HepG2 (cell line): ENCODE results near the gene TBX19. TPM values are rescaled to one million over a fixed set of nuclear protein-coding genes. Genes with fewer than 3 reads are reported as not detected.
A peak's percentile ranks its signal among the peaks of the same experiment; 100 is the strongest.
"Not testable (repeated sequence)": the region's sequence is repeated elsewhere in the genome, so short reads cannot be mapped to it uniquely, and the experiment has no call there.

Source experiments
- ELF4 ChIP-seq: sonication (generic); formaldehyde crosslinking; IDR thresholded peaks from 2 replicates; pipeline ENCODE4 v1.5.0; 2020; ENCODE audit warnings: missing genetic modification reagents, mild to moderate bottlenecking, moderate library complexity, borderline replicate concordance
- HNF4A ChIP-seq: sonication (generic); formaldehyde crosslinking; IDR thresholded peaks from 2 replicates; pipeline ENCODE4 v1.4.0; 2020; ENCODE audit warnings: missing genetic modification reagents
- KMT2B ChIP-seq: IDR thresholded peaks from 2 replicates; pipeline ENCODE4 v1.6.1; 2016; ENCODE audit warnings: missing genetic modification reagents, missing compliant biosample characterization
- MYC ChIP-seq: sonication (generic); formaldehyde crosslinking; IDR thresholded peaks from 2 replicates; pipeline ENCODE4 v1.9.0; 2021; ENCODE audit warnings: missing genetic modification reagents, borderline replicate concordance
- NFAT5 ChIP-seq: sonication (generic); formaldehyde crosslinking; IDR thresholded peaks from 2 replicates; pipeline ENCODE4 v1.4.0; 2020; ENCODE audit warnings: missing genetic modification reagents
- NFKB2 ChIP-seq: sonication (generic); formaldehyde crosslinking; IDR thresholded peaks from 2 replicates; pipeline ENCODE4 v1.4.0; 2020; ENCODE audit warnings: missing genetic modification reagents, borderline replicate concordance
- PHF8 ChIP-seq: sonication (generic); formaldehyde crosslinking; IDR thresholded peaks from 2 replicates; pipeline ENCODE4 v1.5.0; 2020; ENCODE audit warnings: missing genetic modification reagents
- REPIN1 ChIP-seq: sonication (generic); formaldehyde crosslinking; IDR thresholded peaks from 2 replicates; pipeline ENCODE4 v1.8.0; 2022; ENCODE audit warnings: missing genetic modification reagents, low read depth, mild to moderate bottlenecking, borderline replicate concordance
- SALL2 ChIP-seq: sonication (generic); formaldehyde crosslinking; IDR thresholded peaks from 2 replicates; pipeline ENCODE4 v1.8.1; 2023; ENCODE audit warnings: mild to moderate bottlenecking, missing genetic modification reagents, inconsistent platforms
- SOX6 ChIP-seq, 2 experiments: fragments of 450-650 bp in 1 of 2; sonication (generic) in 1 of 2; formaldehyde crosslinking in 1 of 2; IDR thresholded peaks; 2 replicates each; pipeline versions ENCODE4 v1.4.0 to v1.6.1; 2017 to 2020; ENCODE audit warnings: antibody characterized with exemption in 1 of 2, mild to moderate bottlenecking in 1 of 2, missing genetic modification reagents in 1 of 2
- TBX2 ChIP-seq: sonication (generic); formaldehyde crosslinking; IDR thresholded peaks from 2 replicates; pipeline ENCODE4 v1.5.0; 2020; ENCODE audit warnings: missing genetic modification reagents, mild to moderate bottlenecking, borderline replicate concordance
- ZBTB7B ChIP-seq: sonication (generic); formaldehyde crosslinking; IDR thresholded peaks from 2 replicates; pipeline ENCODE4 v1.4.0; 2020; ENCODE audit warnings: missing genetic modification reagents
- ZFAT ChIP-seq: sonication (generic); formaldehyde crosslinking; conservative IDR thresholded peaks from 2 replicates; pipeline ENCODE4 v1.8.1; 2023; ENCODE audit warnings: missing genetic modification reagents, inconsistent platforms
- ZNF160 ChIP-seq: sonication (generic); formaldehyde crosslinking; IDR thresholded peaks from 2 replicates; pipeline ENCODE4 v1.8.0; 2022; ENCODE audit warnings: mild to moderate bottlenecking, inconsistent platforms, missing genetic modification reagents
- polyA plus RNA-seq, 8 experiments: library from polyadenylated mRNA; depleted of rRNA in 3 of 8; stranded (reverse) in 7 of 8; unstranded in 1 of 8; fragments of >200 nt; fragmentation: Illumina TruSeq in 4 of 8; extraction: Trizol in 4 of 8; gene quantifications; 2 replicates each; pipeline versions ENCODE4 v1.2.1 to v1.2.3, GENCODE V29; 2011 to 2016; ENCODE audit warnings: low read depth in 4 of 8, missing spikeins in 1 of 8, mixed read lengths in 1 of 8; ENCODE audit not compliant: insufficient read depth in 1 of 8
- total RNA-seq, 5 experiments: library from RNA; depleted of rRNA; stranded (reverse); fragments of >200 nt; fragmentation: Illumina TruSeq; extraction: Trizol; gene quantifications; 2 replicates each; pipeline ENCODE4 v1.2.3, GENCODE V29; 2016; ENCODE audit warnings: low read depth in 1 of 5
- TF ChIP-seq, protein P1 (sequence below): sonication (generic); formaldehyde crosslinking; IDR thresholded peaks from 2 replicates; pipeline ENCODE4 v1.5.1; 2020; ENCODE audit warnings: mild to moderate bottlenecking, missing genetic modification reagents
- TF ChIP-seq, protein P2 (sequence below), 2 experiments: sonication (generic) in 1 of 2; formaldehyde crosslinking in 1 of 2; IDR thresholded peaks; 2 replicates each; pipeline versions ENCODE4 v1.4.0 to v1.6.1; 2018 to 2020; ENCODE audit warnings: missing genetic modification reagents in 2 of 2, borderline replicate concordance in 1 of 2, low read depth in 1 of 2, mild to moderate bottlenecking in 1 of 2, missing biosample characterization in 1 of 2

Gene TBX19
- total and polyA plus RNA-seq, 2 of the 13 experiments (the other 11 are each of a cell fraction or from before 2014, with no cell fraction given): 0.31 to 1.4 TPM

- TF ChIP-seq, protein P1, sequence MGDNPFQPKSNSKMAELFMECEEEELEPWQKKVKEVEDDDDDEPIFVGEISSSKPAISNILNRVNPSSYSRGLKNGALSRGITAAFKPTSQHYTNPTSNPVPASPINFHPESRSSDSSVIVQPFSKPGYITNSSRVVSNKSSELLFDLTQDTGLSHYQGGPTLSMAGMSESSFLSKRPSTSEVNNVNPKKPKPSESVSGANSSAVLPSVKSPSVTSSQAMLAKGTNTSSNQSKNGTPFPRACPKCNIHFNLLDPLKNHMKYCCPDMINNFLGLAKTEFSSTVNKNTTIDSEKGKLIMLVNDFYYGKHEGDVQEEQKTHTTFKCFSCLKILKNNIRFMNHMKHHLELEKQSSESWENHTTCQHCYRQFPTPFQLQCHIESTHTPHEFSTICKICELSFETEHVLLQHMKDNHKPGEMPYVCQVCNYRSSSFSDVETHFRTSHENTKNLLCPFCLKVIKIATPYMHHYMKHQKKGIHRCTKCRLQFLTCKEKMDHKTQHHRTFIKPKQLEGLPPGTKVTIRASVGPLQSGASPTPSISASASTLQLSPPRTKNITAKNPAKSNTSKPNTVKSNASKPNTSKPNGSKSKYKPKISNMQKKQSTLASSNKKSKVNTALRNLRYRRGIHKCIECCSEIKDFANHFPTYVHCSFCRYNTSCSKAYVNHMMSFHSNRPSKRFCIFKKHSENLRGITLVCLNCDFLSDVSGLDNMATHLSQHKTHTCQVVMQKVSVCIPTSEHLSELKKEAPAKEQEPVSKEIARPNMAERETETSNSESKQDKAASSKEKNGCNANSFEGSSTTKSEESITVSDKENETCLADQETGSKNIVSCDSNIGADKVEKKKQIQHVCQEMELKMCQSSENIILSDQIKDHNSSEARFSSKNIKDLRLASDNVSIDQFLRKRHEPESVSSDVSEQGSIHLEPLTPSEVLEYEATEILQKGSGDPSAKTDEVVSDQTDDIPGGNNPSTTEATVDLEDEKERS (CRISPR knock-in tag): 0 out of 2 replicates have a peak, but pooled peaks have one; percentile 40
- TF ChIP-seq MYC (CRISPR knock-in tag): peak; percentile 44; the same call in 1 of the 2 replicates
- TF ChIP-seq ZBTB7B: peak; percentile 18; the same call in 1 of the 2 replicates
- TF ChIP-seq ZFAT (CRISPR knock-in tag): peak; percentile 34; the same call in 1 of the 2 replicates
- 0 out of 2 replicates have a peak, but pooled peaks have one; percentile 66 for TF ChIP-seq NFAT5 (CRISPR knock-in tag)
- peak; percentile 87 for TF ChIP-seq PHF8
- peak; percentile 55; the same call in 1 of the 2 replicates for TF ChIP-seq SALL2 (CRISPR knock-in tag)
- TF ChIP-seq TBX2 (CRISPR knock-in tag): peak; percentile 41; the same call in 1 of the 2 replicates
- TF ChIP-seq KMT2B (CRISPR knock-in tag): 0 out of 2 replicates have a peak, but pooled peaks have one; percentile 41
- TF ChIP-seq HNF4A (CRISPR knock-in tag): peak; percentile 24; the same call in 1 of the 2 replicates
- 0 out of 2 replicates have a peak, but pooled peaks have one; percentile 35 for TF ChIP-seq ELF4 (CRISPR knock-in tag)
- TF ChIP-seq, protein P2, sequence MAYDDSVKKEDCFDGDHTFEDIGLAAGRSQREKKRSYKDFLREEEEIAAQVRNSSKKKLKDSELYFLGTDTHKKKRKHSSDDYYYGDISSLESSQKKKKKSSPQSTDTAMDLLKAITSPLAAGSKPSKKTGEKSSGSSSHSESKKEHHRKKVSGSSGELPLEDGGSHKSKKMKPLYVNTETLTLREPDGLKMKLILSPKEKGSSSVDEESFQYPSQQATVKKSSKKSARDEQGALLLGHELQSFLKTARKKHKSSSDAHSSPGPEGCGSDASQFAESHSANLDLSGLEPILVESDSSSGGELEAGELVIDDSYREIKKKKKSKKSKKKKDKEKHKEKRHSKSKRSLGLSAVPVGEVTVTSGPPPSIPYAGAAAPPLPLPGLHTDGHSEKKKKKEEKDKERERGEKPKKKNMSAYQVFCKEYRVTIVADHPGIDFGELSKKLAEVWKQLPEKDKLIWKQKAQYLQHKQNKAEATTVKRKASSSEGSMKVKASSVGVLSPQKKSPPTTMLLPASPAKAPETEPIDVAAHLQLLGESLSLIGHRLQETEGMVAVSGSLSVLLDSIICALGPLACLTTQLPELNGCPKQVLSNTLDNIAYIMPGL (CRISPR knock-in tag; IDR thresholded peaks at IDR 0.05; ENCODE audit: borderline replicate concordance in 1 of 2, low read depth in 1 of 2): peak; percentile 18 to 29; a peak in 1 of 4 replicates
- TF ChIP-seq ZNF160 (CRISPR knock-in tag): peak; percentile 45; the same call in 1 of the 2 replicates
- TF ChIP-seq REPIN1 (CRISPR knock-in tag): 0 out of 2 replicates have a peak, but pooled peaks have one; percentile 54
- peak; percentile 42; the same call in 1 of the 2 replicates for TF ChIP-seq NFKB2 (CRISPR knock-in tag)
- not testable (repeated sequence) for TF ChIP-seq SOX6 (IDR thresholded peaks at IDR 0.05)
- peak; percentile 29; the same call in 1 of the 2 replicates for TF ChIP-seq SOX6 (CRISPR knock-in tag; IDR thresholded peaks at IDR 0.05)
These were observed 73.9 kb downstream of the TBX19 start (continued) for GRCh38 chr1:168354335-168355269.
